HCT116 (cell line): ENCODE measurements around the gene INTS3. TPM values are rescaled to one million over a fixed set of nuclear protein-coding genes. Genes with fewer than 3 reads are reported as not detected.
"Not testable (repeated sequence)": the region's sequence is repeated elsewhere in the genome, so short reads cannot be mapped to it uniquely, and the experiment has no call there.

Source experiments
- ATAC-seq: fragments of 200-7000 bp; cut with Tn5 transposase; 2 replicates; pipeline ENCODE4 v1.9.1; 2020; ENCODE audit warnings: mild to moderate bottlenecking, moderate library complexity
- BruUV-seq: library from RNA; stranded (reverse); fragments of 400-500 nt; replicated peaks from 2 replicates; lab custom pipeline; 2021; lab: Mats Ljungman, UMichigan
- CTCF ChIA-PET: fragments of 300-600 bp; sonication (Branson Sonifier 250); formaldehyde crosslinking; loops from one replicate; lab custom pipeline; 2021; ENCODE audit warnings: antibody characterized with exemption; lab: Charles Lee
- POLR2A ChIA-PET: fragments of 300-600, 350-600 bp; sonication (Branson Sonifier 250); formaldehyde crosslinking; loops from one replicate; lab custom pipeline; 2021; ENCODE audit warnings: antibody characterized with exemption; lab: Charles Lee
- RAD21 ChIA-PET, 2 experiments: fragments of 300-600 bp; sonication (Branson Sonifier 250); formaldehyde crosslinking; loops; one replicate each; lab custom pipeline; 2023; ENCODE audit warnings: low total read pairs in 2 of 2; ENCODE audit not compliant: uncharacterized antibody in 2 of 2, unreplicated experiment in 2 of 2, low non-redundant PET in 1 of 2; lab: Charles Lee
- DNase-seq: peaks from one replicate; pipeline ENCODE4 v3.0.0-alpha.2; 2010; ENCODE audit warnings: low read depth, low spot score
- H2AFZ ChIP-seq: fragments of 200-600 bp; shearing (Covaris generic), sonication (generic); 2 replicates; pipeline ENCODE4 v1.6.1; 2017; ENCODE audit warnings: low read depth, mixed run types, mixed read lengths, antibody characterized with exemption, low read length; ENCODE audit not compliant: poor library complexity, severe bottlenecking
- H3K27ac ChIP-seq: 2 replicates; pipeline ENCODE4 v1.5.1; 2012; ENCODE audit warnings: low read depth, low read length
- H3K27me3 ChIP-seq: fragments of 200-600 bp; sonication (generic); 2 replicates; pipeline ENCODE4 v1.6.1; 2016; ENCODE audit warnings: mixed run types, low read length, mixed read lengths; ENCODE audit not compliant: insufficient read depth
- H3K36me3 ChIP-seq, 2 experiments: fragments of 200-500 bp in 1 of 2; fragments of 200-600 bp in 1 of 2; sonication (Bioruptor generic) in 1 of 2; sonication (generic) in 1 of 2; 2 replicates each; pipeline versions ENCODE4 v1.5.1 to v1.6.1; 2014 to 2016; ENCODE audit warnings: low read length in 2 of 2, inconsistent platforms in 1 of 2, mixed read lengths in 1 of 2, mixed run types in 1 of 2; ENCODE audit not compliant: insufficient read depth in 2 of 2, control insufficient read depth in 1 of 2
- H3K4me1 ChIP-seq, 2 experiments: fragments of 200-600 bp in 1 of 2; sonication (generic) in 1 of 2; 2 replicates each; pipeline versions ENCODE4 v1.5.1 to v1.6.1; 2012 to 2017; ENCODE audit warnings: low read length in 2 of 2, inconsistent platforms in 1 of 2, mild to moderate bottlenecking in 1 of 2, mixed read lengths in 1 of 2, mixed run types in 1 of 2, moderate library complexity in 1 of 2; ENCODE audit not compliant: insufficient read depth in 2 of 2, control insufficient read depth in 1 of 2
- H3K4me2 ChIP-seq: fragments of 200-600 bp; sonication (generic); 2 replicates; pipeline ENCODE4 v1.6.1; 2017; ENCODE audit warnings: mixed run types, low read length, mixed read lengths
- H3K4me3 ChIP-seq, 2 experiments: fragments of 200-600 bp in 1 of 2; sonication (generic) in 1 of 2; replicated peaks in 1 of 2; 2 replicates each; pipeline ENCODE4 v1.5.1; 2011 to 2016; ENCODE audit warnings: low read length in 2 of 2, control low read depth in 1 of 2, low read depth in 1 of 2, mild to moderate bottlenecking in 1 of 2, mixed read lengths in 1 of 2, mixed run types in 1 of 2
- H3K79me2 ChIP-seq: fragments of 200-600 bp; sonication (generic); 2 replicates; pipeline ENCODE4 v1.6.1; 2017; ENCODE audit warnings: mild to moderate bottlenecking, mixed run types, low read length, moderate library complexity, mixed read lengths; ENCODE audit not compliant: insufficient read depth
- H3K9ac ChIP-seq: fragments of 200-600 bp; sonication (generic); 2 replicates; pipeline ENCODE4 v1.6.1; 2016; ENCODE audit warnings: low read length, mixed read lengths
- H3K9me2 ChIP-seq: fragments of 200-600 bp; sonication (generic), shearing (Covaris generic); 2 replicates; pipeline ENCODE4 v1.6.1; 2017; ENCODE audit warnings: mixed run types, mild to moderate bottlenecking, moderate library complexity; ENCODE audit not compliant: insufficient read depth
- H3K9me3 ChIP-seq, 2 experiments: fragments of 200-500 bp in 1 of 2; fragments of 200-600 bp in 1 of 2; sonication (Bioruptor generic) in 1 of 2; sonication (generic) in 1 of 2; 2 replicates each; pipeline ENCODE4 v1.6.1; 2014 to 2017; ENCODE audit warnings: low read length in 2 of 2, mixed read lengths in 2 of 2, inconsistent platforms in 1 of 2, low read depth in 1 of 2, mild to moderate bottlenecking in 1 of 2, mixed run types in 1 of 2, moderate library complexity in 1 of 2; ENCODE audit not compliant: control insufficient read depth in 1 of 2, insufficient read depth in 1 of 2
- H4K20me1 ChIP-seq: fragments of 200-600 bp; sonication (generic), shearing (Covaris generic); 2 replicates; pipeline ENCODE4 v1.6.1; 2017; ENCODE audit warnings: mixed run types, mild to moderate bottlenecking, moderate library complexity; ENCODE audit not compliant: insufficient read depth
- ELF1 ChIP-seq: IDR thresholded peaks from 2 replicates; pipeline ENCODE4 v1.6.1; 2012; ENCODE audit warnings: low read depth, borderline replicate concordance
- ZNF274 ChIP-seq: fragments of 200-500 bp; sonication (Bioruptor generic); IDR thresholded peaks from 2 replicates; pipeline ENCODE4 v1.6.1; 2014; ENCODE audit warnings: mild to moderate bottlenecking, low read depth, low read length, inconsistent platforms
- intact Hi-C: fragments of 100-400 bp; cut with micrococcal nuclease; formaldehyde crosslinking; loops from 2 replicates; pipeline ENCODE4 v1.10.0; 2022
- total RNA-seq: library from RNA; stranded (reverse); gene quantifications from one replicate; pipeline ENCODE4 v1.2.1, GENCODE V29; 2021; ENCODE audit not compliant: unreplicated experiment
- TF ChIP-seq, protein P1 (sequence below): IDR thresholded peaks from 2 replicates; pipeline ENCODE4 v1.6.1; 2011; ENCODE audit warnings: mild to moderate bottlenecking, low read length, moderate library complexity; ENCODE audit not compliant: insufficient replicate concordance; ENCODE audit errors: extremely low read depth
- TF ChIP-seq, protein P2 (sequence below): IDR thresholded peaks from 2 replicates; pipeline ENCODE4 v1.6.1; 2012

The INTS3 gene
- total RNA-seq, 1 experiment from 2014 or later: 47.6 TPM

DNA sequence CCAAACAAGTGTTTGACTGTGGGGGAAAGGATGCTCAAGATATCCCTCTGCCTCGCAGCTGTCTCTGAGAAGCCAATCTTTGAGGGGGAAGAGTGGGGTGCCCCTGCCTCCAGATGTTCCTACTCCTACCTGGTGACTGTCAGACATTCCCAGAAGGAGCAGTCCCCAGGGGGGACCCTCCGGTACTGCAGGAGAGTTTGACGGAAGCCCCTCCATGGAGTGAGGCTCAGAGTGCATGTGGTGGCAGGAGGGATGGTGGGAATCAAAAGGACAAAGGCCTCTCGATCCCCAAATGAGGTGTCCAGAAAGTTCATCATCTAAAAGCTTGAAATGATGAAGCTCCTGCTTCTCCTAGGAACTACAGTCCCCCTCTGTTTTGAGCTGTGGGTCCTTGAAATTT, 52.7 kb downstream of the INTS3 start (continued):
- TF ChIP-seq, protein P1, sequence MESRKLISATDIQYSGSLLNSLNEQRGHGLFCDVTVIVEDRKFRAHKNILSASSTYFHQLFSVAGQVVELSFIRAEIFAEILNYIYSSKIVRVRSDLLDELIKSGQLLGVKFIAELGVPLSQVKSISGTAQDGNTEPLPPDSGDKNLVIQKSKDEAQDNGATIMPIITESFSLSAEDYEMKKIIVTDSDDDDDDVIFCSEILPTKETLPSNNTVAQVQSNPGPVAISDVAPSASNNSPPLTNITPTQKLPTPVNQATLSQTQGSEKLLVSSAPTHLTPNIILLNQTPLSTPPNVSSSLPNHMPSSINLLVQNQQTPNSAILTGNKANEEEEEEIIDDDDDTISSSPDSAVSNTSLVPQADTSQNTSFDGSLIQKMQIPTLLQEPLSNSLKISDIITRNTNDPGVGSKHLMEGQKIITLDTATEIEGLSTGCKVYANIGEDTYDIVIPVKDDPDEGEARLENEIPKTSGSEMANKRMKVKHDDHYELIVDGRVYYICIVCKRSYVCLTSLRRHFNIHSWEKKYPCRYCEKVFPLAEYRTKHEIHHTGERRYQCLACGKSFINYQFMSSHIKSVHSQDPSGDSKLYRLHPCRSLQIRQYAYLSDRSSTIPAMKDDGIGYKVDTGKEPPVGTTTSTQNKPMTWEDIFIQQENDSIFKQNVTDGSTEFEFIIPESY: no peak
- TF ChIP-seq ZNF274: no peak
- no peak for TF ChIP-seq ELF1
- TF ChIP-seq, protein P2, sequence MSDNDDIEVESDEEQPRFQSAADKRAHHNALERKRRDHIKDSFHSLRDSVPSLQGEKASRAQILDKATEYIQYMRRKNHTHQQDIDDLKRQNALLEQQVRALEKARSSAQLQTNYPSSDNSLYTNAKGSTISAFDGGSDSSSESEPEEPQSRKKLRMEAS: no peak

DNA sequence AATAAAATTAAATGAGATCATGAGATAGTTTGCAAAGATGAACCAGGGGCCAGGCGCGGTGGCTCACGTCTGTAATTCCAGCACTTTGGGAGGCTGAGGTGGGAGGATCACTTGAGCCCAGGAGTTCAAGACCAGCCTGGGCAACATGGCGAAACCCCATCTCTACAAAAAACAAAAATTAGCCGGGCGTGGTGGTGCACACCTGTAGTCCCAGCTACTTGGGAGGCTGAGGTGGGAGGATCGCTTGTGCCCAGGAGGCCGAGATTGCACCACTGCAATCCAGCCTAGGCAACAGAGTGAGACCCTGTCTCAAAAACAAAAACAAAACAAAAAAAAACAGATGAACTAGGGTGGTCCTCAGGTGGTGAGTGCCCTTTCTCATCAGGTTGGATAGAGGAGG, 54.8 kb downstream of the INTS3 start:
- H3K27me3 ChIP-seq, H3K36me3 ChIP-seq, DNase-seq, H3K79me2 ChIP-seq, CTCF ChIA-PET, RAD21 ChIA-PET, H3K9me2 ChIP-seq, H4K20me1 ChIP-seq, BruUV-seq, H3K9me3 ChIP-seq, ATAC-seq, POLR2A ChIA-PET: not testable (repeated sequence)
- Histone ChIP-seq H2AFZ (peak overlapping the region; percentile 85), H3K27ac (peak overlapping the region; percentile 69), H3K4me1 (peaks cover 6 to 14% of the 10 kb centered on the region in 2 experiments), H3K9ac (peak overlapping the region; percentile 78), H3K4me3 (peak overlapping the region; percentile 60 to 68), H3K4me2 (peak overlapping the region; percentile 99)
- intact Hi-C loops: loop anchor here (5.0 kb wide), 2 partner anchors 180 to 205 kb away; partner anchors contain the start of genes RAB13 and SLC39A1
